Activated T-helper 1 cell treated with anti-CD3 and anti-CD28 coated beads, Interleukin-12 subunit alpha, Interleukin-12 subunit beta, Interleukin-2, Interleukin-4 antibody, amounts not matched to agents 30 ng/mL and 10 ng/mL and 1 ng/mL, durations not matched to agents 14 hours and 24 hours and 36 hours (primary cell): Measurements from ENCODE around the gene AKAP7. TPM values are rescaled to one million over a fixed set of nuclear protein-coding genes. Genes with fewer than 3 reads are reported as not detected.

Experiments
- DNase-seq: peaks from one replicate; pipeline ENCODE4 v3.0.0; 2021; ENCODE audit warnings: low spot score
- H3K27ac Mint-ChIP-seq: one replicate; pipeline ENCODE4 v1.8.0; 2021; ENCODE audit warnings: mild to moderate bottlenecking, mixed read lengths
- H3K27me3 Mint-ChIP-seq: one replicate; pipeline ENCODE4 v1.8.0; 2022; ENCODE audit warnings: mild to moderate bottlenecking, moderate library complexity, mixed read lengths; ENCODE audit not compliant: insufficient read depth
- H3K36me3 Mint-ChIP-seq: one replicate; pipeline ENCODE4 v1.8.0; 2021; ENCODE audit warnings: low read depth, mixed read lengths
- H3K4me1 Mint-ChIP-seq: one replicate; pipeline ENCODE4 v1.8.0; 2021; ENCODE audit warnings: low read depth, mixed read lengths
- H3K4me3 Mint-ChIP-seq: one replicate; pipeline ENCODE4 v1.8.0; 2021; ENCODE audit warnings: mild to moderate bottlenecking, moderate library complexity, mixed read lengths
- H3K9me3 Mint-ChIP-seq: one replicate; pipeline ENCODE4 v1.8.0; 2021; ENCODE audit warnings: mixed read lengths
- intact Hi-C: fragments of 100-400 bp; cut with micrococcal nuclease; formaldehyde crosslinking; loops from one replicate; pipeline ENCODE4 v1.15.1; 2024
- total RNA-seq: library from RNA; stranded (reverse); gene quantifications from 2 replicates; pipeline ENCODE4 v1.2.3, GENCODE V29; 2022

The AKAP7 gene
- total RNA-seq, 1 donor from 2014 or later = 3.4 TPM

- DNase-seq = no peak
- intact Hi-C loops = loop anchor here (2.0 kb wide), 1 partner anchor 415 kb away; no protein-coding TSS in a partner anchor
- H3K9me3 Mint-ChIP-seq = no peaks in the 10 kb centered on the region
- H3K36me3 Mint-ChIP-seq = no peaks in the 10 kb centered on the region
- H3K4me3 Mint-ChIP-seq = no peak overlapping the region
- peaks cover 3% of the 10 kb centered on the region for H3K27me3 Mint-ChIP-seq
- no peaks in the 10 kb centered on the region for H3K4me1 Mint-ChIP-seq
- no peak overlapping the region for H3K27ac Mint-ChIP-seq
These were observed 17.4 kb upstream of the AKAP7 start for GRCh38 chr6:131117878-131118277.

GRCh38 chr6:131122007-131122406 is 13.3 kb upstream of the AKAP7 start:
- no peak overlapping the region for H3K27ac Mint-ChIP-seq
- H3K4me3 Mint-ChIP-seq = no peak overlapping the region
- no peak for DNase-seq
- no peaks in the 10 kb centered on the region for H3K4me1 Mint-ChIP-seq
- H3K36me3 Mint-ChIP-seq = no peaks in the 10 kb centered on the region
- intact Hi-C loops = no loop called here
- H3K9me3 Mint-ChIP-seq = no peaks in the 10 kb centered on the region
- peaks cover 15% of the 10 kb centered on the region for H3K27me3 Mint-ChIP-seq

GRCh38 chr6:131122516-131122915 is 12.8 kb upstream of the AKAP7 start:
- Mint-ChIP-seq H3K4me3 (no peak overlapping the region), H3K36me3 (no peaks in the 10 kb centered on the region), H3K27ac (no peak overlapping the region), H3K4me1 (no peaks in the 10 kb centered on the region), H3K27me3 (peaks cover 15% of the 10 kb centered on the region), H3K9me3 (no peaks in the 10 kb centered on the region)
- intact Hi-C loops = no loop called here
- no peak for DNase-seq

- H3K9me3 Mint-ChIP-seq = no peaks in the 10 kb centered on the region
- H3K36me3 Mint-ChIP-seq = no peaks in the 10 kb centered on the region
- H3K27ac Mint-ChIP-seq = no peak overlapping the region
- H3K4me1 Mint-ChIP-seq = no peaks in the 10 kb centered on the region
- intact Hi-C loops = no loop called here
- no peak overlapping the region for H3K4me3 Mint-ChIP-seq
- H3K27me3 Mint-ChIP-seq = peaks cover 17% of the 10 kb centered on the region
- DNase-seq = no peak
These were observed 10.8 kb upstream of the AKAP7 start for GRCh38 chr6:131124336-131125071.

GRCh38 chr6:131125431-131125830 is 9.8 kb upstream of the AKAP7 start:
- Mint-ChIP-seq H3K9me3 (no peaks in the 10 kb centered on the region), H3K27me3 (peaks cover 21% of the 10 kb centered on the region), H3K4me1 (no peaks in the 10 kb centered on the region), H3K36me3 (no peaks in the 10 kb centered on the region), H3K27ac (no peak overlapping the region), H3K4me3 (no peak overlapping the region)
- DNase-seq = no peak
- intact Hi-C loops = no loop called here

GRCh38 chr6:131129689-131130553 is 5.3 kb upstream of the AKAP7 start:
- H3K4me1 Mint-ChIP-seq = peaks cover 6% of the 10 kb centered on the region
- peaks cover 23% of the 10 kb centered on the region for H3K27me3 Mint-ChIP-seq
- H3K27ac Mint-ChIP-seq = no peak overlapping the region
- H3K9me3 Mint-ChIP-seq = no peaks in the 10 kb centered on the region
- no peak overlapping the region for H3K4me3 Mint-ChIP-seq
- intact Hi-C loops = no loop called here
- no peaks in the 10 kb centered on the region for H3K36me3 Mint-ChIP-seq
- DNase-seq = no peak

- DNase-seq = no peak
- H3K27me3 Mint-ChIP-seq = peaks cover 23% of the 10 kb centered on the region
- H3K9me3 Mint-ChIP-seq = no peaks in the 10 kb centered on the region
- intact Hi-C loops = no loop called here
- no peak overlapping the region for H3K4me3 Mint-ChIP-seq
- peaks cover 8% of the 10 kb centered on the region for H3K4me1 Mint-ChIP-seq
- H3K36me3 Mint-ChIP-seq = no peaks in the 10 kb centered on the region
- no peak overlapping the region for H3K27ac Mint-ChIP-seq
These were observed 4.7 kb upstream of the AKAP7 start for GRCh38 chr6:131130554-131130940.

GRCh38 chr6:131132360-131132759 is 2.9 kb upstream of the AKAP7 start:
- intact Hi-C loops = no loop called here
- no peak overlapping the region for H3K27ac Mint-ChIP-seq
- peaks cover 18% of the 10 kb centered on the region for H3K4me1 Mint-ChIP-seq
- no peaks in the 10 kb centered on the region for H3K9me3 Mint-ChIP-seq
- H3K27me3 Mint-ChIP-seq = peaks cover 18% of the 10 kb centered on the region
- DNase-seq = no peak
- H3K36me3 Mint-ChIP-seq = no peaks in the 10 kb centered on the region
- no peak overlapping the region for H3K4me3 Mint-ChIP-seq

GRCh38 chr6:131134220-131134979 is 867 bp upstream of the AKAP7 start:
- Mint-ChIP-seq H3K27me3 (peaks cover 17% of the 10 kb centered on the region), H3K9me3 (no peaks in the 10 kb centered on the region), H3K4me1 (peaks cover 18% of the 10 kb centered on the region), H3K27ac (peak overlapping the region; percentile 71), H3K4me3 (peak overlapping the region; percentile 84), H3K36me3 (no peaks in the 10 kb centered on the region)
- intact Hi-C loops = loop anchor here (2.0 kb wide), 1 partner anchor 72 kb away; the partner anchor contains the start of gene EPB41L2
- DNase-seq = no peak

GRCh38 chr6:131134980-131135243 is 355 bp upstream of the AKAP7 start:
- H3K27ac Mint-ChIP-seq = peak overlapping the region; percentile 71
- H3K4me3 Mint-ChIP-seq = peak overlapping the region; percentile 84

GRCh38 chr6:131136021-131136786 is 937 bp downstream of the AKAP7 start:
- DNase-seq = no peak
- intact Hi-C loops = loop anchor here (2.0 kb wide), 2 partner anchors 397 to 493 kb away; partner anchors contain the start of gene MED23
- Mint-ChIP-seq H3K27me3 (peaks cover 11% of the 10 kb centered on the region), H3K27ac (peak overlapping the region; percentile 93), H3K4me1 (peaks cover 18% of the 10 kb centered on the region), H3K4me3 (peak overlapping the region; percentile 90), H3K9me3 (no peaks in the 10 kb centered on the region), H3K36me3 (no peaks in the 10 kb centered on the region)

More at GRCh38 chr6:131134980-131135243, 355 bp upstream of the AKAP7 start:
- intact Hi-C loops = loop anchor here (2.0 kb wide), 1 partner anchor 72 kb away; the partner anchor contains the start of gene EPB41L2
- Mint-ChIP-seq H3K9me3 (no peaks in the 10 kb centered on the region), H3K36me3 (no peaks in the 10 kb centered on the region), H3K4me1 (peaks cover 18% of the 10 kb centered on the region), H3K27me3 (peaks cover 17% of the 10 kb centered on the region)
- DNase-seq = no peak

- Mint-ChIP-seq H3K27me3 (peaks cover 2% of the 10 kb centered on the region), H3K9me3 (no peaks in the 10 kb centered on the region), H3K4me1 (peaks cover 16% of the 10 kb centered on the region), H3K36me3 (peaks cover 5% of the 10 kb centered on the region), H3K27ac (no peak overlapping the region), H3K4me3 (no peak overlapping the region)
- DNase-seq = no peak
- intact Hi-C loops = no loop called here
These were observed 4.3 kb downstream of the AKAP7 start for GRCh38 chr6:131139599-131139998.
